Kidney (tissue), 14 donors: ENCODE data around the gene DLX4. TPM values are rescaled to one million over a fixed set of nuclear protein-coding genes. Genes with fewer than 3 reads are reported as not detected.

Experiments used
- DNase-seq, 5 donors: peaks; one replicate each; pipeline ENCODE4 v3.0.0-alpha.2; 2013 to 2020
- FAIRE-seq: peaks from 2 replicates; lab custom pipeline; 2012; peaks lifted over from hg19 to GRCh38; lab: Jason Lieb, UNC
- H3K27ac ChIP-seq, 2 donors: one replicate each; pipeline ENCODE4 v1.7.0; 2013; ENCODE audit warnings: low read depth in 2 of 2, low read length in 2 of 2, inconsistent platforms in 1 of 2
- H3K27me3 ChIP-seq: one replicate; pipeline ENCODE4 v1.7.1; 2013; ENCODE audit warnings: low read length, inconsistent platforms; ENCODE audit not compliant: control insufficient read depth, insufficient read depth
- H3K36me3 ChIP-seq, 3 donors: one replicate each; pipeline versions ENCODE4 v1.7.0 to v1.7.1; 2013; ENCODE audit warnings: low read length in 3 of 3, control low read depth in 1 of 3, inconsistent platforms in 1 of 3; ENCODE audit not compliant: insufficient read depth in 3 of 3, control insufficient read depth in 2 of 3
- H3K4me1 ChIP-seq, 3 donors: one replicate each; pipeline versions ENCODE4 v1.7.0 to v1.7.1; 2013; ENCODE audit warnings: low read length in 3 of 3, inconsistent platforms in 1 of 3, low read depth in 1 of 3; ENCODE audit not compliant: control insufficient read depth in 2 of 3, insufficient read depth in 2 of 3
- H3K4me3 ChIP-seq, 3 donors: one replicate each; pipeline versions ENCODE4 v1.7.0 to v1.8.1; 2013; ENCODE audit warnings: low read length in 3 of 3, control low read depth in 1 of 3, inconsistent platforms in 1 of 3
- H3K9ac ChIP-seq, 3 donors: one replicate each; pipeline versions ENCODE4 v1.7.0 to v1.7.1; 2013; ENCODE audit warnings: low read length in 3 of 3, control low read depth in 1 of 3, inconsistent platforms in 1 of 3
- H3K9me3 ChIP-seq, 3 donors: one replicate each; pipeline versions ENCODE4 v1.7.0 to v1.7.1; 2013; ENCODE audit warnings: low read length in 3 of 3, control low read depth in 1 of 3, inconsistent platforms in 1 of 3; ENCODE audit not compliant: control insufficient read depth in 2 of 3, insufficient read depth in 1 of 3
- CTCF ChIP-seq: IDR thresholded peaks from 3 replicates; pipeline ENCODE4 v1.5.1; 2012; ENCODE audit warnings: mild to moderate bottlenecking, moderate library complexity, borderline replicate concordance; ENCODE audit not compliant: insufficient read depth; ENCODE audit errors: extremely low read depth
- intact Hi-C: fragments of 100-400 bp; cut with DNase I; formaldehyde crosslinking; loops from one replicate; pipeline ENCODE4 v1.11.1; 2022
- polyA plus RNA-seq: library from polyadenylated mRNA; stranded (reverse); fragments of 350-450 nt; fragmentation: Illumina TruSeq; extraction: RNeasy Lipid Tissue Mini Kit (QIAGEN cat#74804); gene quantifications from one replicate; pipeline ENCODE4 v1.2.3, GENCODE V29; 2014; ENCODE audit warnings: low read depth, low replicate concordance; ENCODE audit not compliant: insufficient read depth
- total RNA-seq: library from RNA; stranded (reverse); fragmentation: NEBNext Ultra II Directional; extraction: Animal tissue kit (Norgen Biotek cat#: 25700); gene quantifications from one replicate; pipeline ENCODE4 v1.2.1, GENCODE V29; 2021
- donor health status: control.
- donor health status: control.
- donor health status: control.
- donor health status: control.
- donor health status: control.
- donor health status: DM: yes; HTN: yes; CAD: no.
- donor health status: Normal renal cell carcinoma (clear cell type).

DLX4 gene
- total and polyA plus RNA-seq, 2 donors from 2014 or later: 0.44 TPM; not detected in 1

GRCh38 chr17:49972486-49973270, 3.7 kb downstream of the DLX4 start:
- Histone ChIP-seq H3K27me3 (peaks cover 56% of the 10 kb centered on the region), H3K4me3 (no peak overlapping the region), H3K4me1 (peaks cover 0 to 19% (median 3%) of the 10 kb centered on the region in 3 donors), H3K36me3 (no peaks in the 10 kb centered on the region), H3K9ac (no peak overlapping the region), H3K27ac (no peak overlapping the region), H3K9me3 (no peaks in the 10 kb centered on the region)
- intact Hi-C loops: no loop called here
- FAIRE-seq (no peak), DNase-seq (no peak)
- TF ChIP-seq CTCF: no peak

GRCh38 chr17:49973271-49973615, 4.3 kb downstream of the DLX4 start:
- DNase-seq (no peak), FAIRE-seq (no peak)
- Histone ChIP-seq H3K27me3 (peaks cover 50% of the 10 kb centered on the region), H3K4me1 (peaks cover 0 to 17% (median 3%) of the 10 kb centered on the region in 3 donors), H3K4me3 (no peak overlapping the region), H3K36me3 (no peaks in the 10 kb centered on the region), H3K27ac (no peak overlapping the region), H3K9me3 (no peaks in the 10 kb centered on the region), H3K9ac (no peak overlapping the region)
- intact Hi-C loops: no loop called here
- no peak for TF ChIP-seq CTCF

GRCh38 chr17:49975531-49975930, 6.5 kb downstream of the DLX4 start:
- peaks cover 36% of the 10 kb centered on the region for H3K27me3 ChIP-seq
- DNase-seq (no peak), FAIRE-seq (no peak)
- H3K9ac ChIP-seq: no peak overlapping the region
- peaks cover 0 to 9% (median 0%) of the 10 kb centered on the region in 3 donors for H3K4me1 ChIP-seq
- H3K36me3 ChIP-seq: no peaks in the 10 kb centered on the region
- H3K4me3 ChIP-seq: no peak overlapping the region
- intact Hi-C loops: no loop called here
- no peaks in the 10 kb centered on the region for H3K9me3 ChIP-seq
- TF ChIP-seq CTCF: no peak
- no peak overlapping the region for H3K27ac ChIP-seq
